Inflammatory macrophage treated with lipopolysaccharide for 1 hour (primary cell): ENCODE results near the gene TRIL.

Experiments
- DNase-seq, 2 donors: peaks; one replicate each; pipeline ENCODE4 v3.0.0-alpha.2; 2020 to 2022

TRIL gene

GRCh38 chr7:28937619-28938018 lies 20.5 kb downstream of the TRIL start:
- DNase-seq: no peak

GRCh38 chr7:28937103-28937502 lies 21.0 kb downstream of the TRIL start:
- no peak for DNase-seq

GRCh38 chr7:28933846-28934320 lies 24.2 kb downstream of the TRIL start:
- DNase-seq: no peak

- no peak for DNase-seq
Measured at GRCh38 chr7:28931565-28931964, 26.6 kb downstream of the TRIL start.

GRCh38 chr7:28926871-28927597 lies 31.1 kb downstream of the TRIL start:
- DNase-seq: peak; percentile 83 to 95

- peak; percentile 63 to 93 for DNase-seq
Measured at GRCh38 chr7:28922624-28923331, 35.4 kb downstream of the TRIL start.

GRCh38 chr7:28921822-28922221 lies 36.3 kb downstream of the TRIL start:
- peak; percentile 57 to 76 for DNase-seq

GRCh38 chr7:28920424-28920823 lies 37.7 kb downstream of the TRIL start:
- DNase-seq: no peak

GRCh38 chr7:28919510-28919909 lies 38.6 kb downstream of the TRIL start:
- DNase-seq: no peak

GRCh38 chr7:28908775-28909174 lies 49.4 kb downstream of the TRIL start:
- DNase-seq: no peak

- DNase-seq: no peak
Measured at GRCh38 chr7:28905464-28905863, 52.7 kb downstream of the TRIL start.

- DNase-seq: no peak
Measured at GRCh38 chr7:28904578-28905048, 53.5 kb downstream of the TRIL start.

- no peak for DNase-seq
Measured at GRCh38 chr7:28903730-28904577, 54.2 kb downstream of the TRIL start.
